Right lobe of liver (tissue), 4 donors: ENCODE results near the gene ASCC3.

ENCODE experiments used
- CTCF ChIP-seq, 4 donors: fragments of 200-600 bp in 3 of 4; fragments of 450-650 bp in 1 of 4; IDR thresholded peaks; one replicate each; pipeline versions ENCODE4 v1.5.1 to v1.8.0; 2016 to 2022; ENCODE audit warnings: antibody characterized with exemption in 4 of 4, mild to moderate bottlenecking in 2 of 4
- POLR2A ChIP-seq: fragments of 450-650 bp; IDR thresholded peaks from one replicate; pipeline ENCODE4 v1.6.1; 2017; ENCODE audit warnings: antibody characterized with exemption, mild to moderate bottlenecking
- donor health status: DM: no; HTN: no; CAD: no.
- donor health status: DM: no; HTN: no; CAD: no.
- donor health status: DM: no; HTN: yes; CAD: no.

- TF ChIP-seq CTCF (IDR thresholded peaks at IDR 0.05) (no peak), POLR2A (no peak)
These were observed 12.6 kb upstream of the ASCC3 start for GRCh38 chr6:100893743-100894142.
